Measurements from ENCODE around the gene GNL1. TPM values are rescaled to one million over a fixed set of nuclear protein-coding genes. Genes with fewer than 3 reads are reported as not detected.
A peak's percentile ranks its signal among the peaks of the same experiment; 100 is the strongest.

Gene GNL1
- total and polyA plus RNA-seq, 2 of the 8 experiments (the other 6 are each of a cell fraction or from before 2014, with no cell fraction given), result 42.4 to 67.8 TPM

- DNase-seq (ENCODE audit: low read depth in 1 of 2, low spot score in 2 of 2) (no peak), FAIRE-seq (no peak)
- Histone ChIP-seq H3K18ac (ENCODE audit: extremely low read depth, low read length) (no peak overlapping the region), H3K9ac (replicated peaks in 1 of 4; ENCODE audit: extremely low read depth in 1 of 4, low read depth in 3 of 4, low read length in 3 of 4) (no peak overlapping the region), H3K9me3 (ENCODE audit: insufficient read depth in 2 of 2, low read depth in 1 of 2, low read length in 1 of 2) (no peaks in the 10 kb centered on the region), H2BK5ac (ENCODE audit: low read depth, low read length) (no peak overlapping the region), H3K23ac (ENCODE audit: insufficient read length) (no peak overlapping the region), H2BK20ac (ENCODE audit: low read length) (no peak overlapping the region), H3K14ac (ENCODE audit: insufficient read length) (no peak overlapping the region), H3K79me1 (ENCODE audit: low read depth, low read length) (no peaks in the 10 kb centered on the region; the same call in none of the 2 replicates), H4K20me1 (replicated peaks in 1 of 2; ENCODE audit: control insufficient read depth in 1 of 2, insufficient read depth in 2 of 2, low read length in 2 of 2) (peaks cover 9 to 33% of the 10 kb centered on the region in 2 experiments), H3K23me2 (ENCODE audit: low read depth, low read length) (no peaks in the 10 kb centered on the region; the same call in 1 of the 2 replicates), H3K4me1 (replicated peaks in 1 of 4; ENCODE audit: control insufficient read depth in 3 of 4, insufficient read depth in 4 of 4, low read length in 3 of 4) (no peaks in the 10 kb centered on the region), H2AFZ (ENCODE audit: low read length) (no peak overlapping the region), H3K27me3 (replicated peaks in 1 of 4; ENCODE audit: control insufficient read depth in 3 of 4, extremely low read depth in 1 of 4, insufficient read depth in 3 of 4, low read length in 3 of 4) (no peaks in the 10 kb centered on the region), H4K5ac (ENCODE audit: insufficient read length, low read depth, low read length) (no peak overlapping the region), H2AK5ac (ENCODE audit: low read depth, low read length) (no peak overlapping the region), H4K8ac (ENCODE audit: extremely low read depth, insufficient read depth, low read length) (no peak overlapping the region), H3K36me3 (ENCODE audit: control insufficient read depth in 2 of 4, insufficient read depth in 4 of 4, low read length in 3 of 4) (peaks cover 42 to 52% (median 49%) of the 10 kb centered on the region in 4 experiments), H2BK12ac (ENCODE audit: low read depth, low read length) (no peak overlapping the region), H2BK120ac (replicated peaks; ENCODE audit: low read depth, low read length) (no peak overlapping the region), H4K91ac (replicated peaks; ENCODE audit: insufficient read length, low read length) (no peak overlapping the region), H3K56ac (replicated peaks; ENCODE audit: insufficient read length, low read depth, low read length) (no peak overlapping the region), H3K4ac (replicated peaks; ENCODE audit: insufficient read length, low read depth, low read length) (no peak overlapping the region), H3K79me2 (ENCODE audit: control insufficient read depth in 1 of 2, insufficient read depth in 2 of 2, low read length in 2 of 2) (no peaks in the 10 kb centered on the region), H3K27ac (ENCODE audit: low read depth, low read length) (no peak overlapping the region), H3K4me3 (ENCODE audit: extremely low read depth in 1 of 4, insufficient read depth in 2 of 4, low read depth in 3 of 4, low read length in 4 of 4) (no peak overlapping the region), H3K4me2 (ENCODE audit: insufficient read depth in 1 of 2, low read depth in 2 of 2, low read length in 2 of 2) (no peak overlapping the region), H2BK15ac (ENCODE audit: low read length) (no peak overlapping the region)
- ChIA-PET CTCF (ENCODE audit: partially characterized antibody) (interaction anchor here (0.7 to 5.7 kb wide), 9 partner anchors 10 to 117 kb away, joined by 3 to 37 read pairs (median 4); no protein-coding TSS in a partner anchor), POLR2A (ENCODE audit: partially characterized antibody) (interaction anchor here (0.6 to 21.6 kb wide), 35 partner anchors 10 to 479 kb away, joined by 3 to 712 read pairs (median 4); partner anchors contain the start of genes ATAT1, C6orf136, DHX16 and GNL1)
- TF ChIP-seq TAF1 (IDR thresholded peaks at IDR 0.05; ENCODE audit: low read depth, low read length) (no peak), POLR2AphosphoS5 (IDR thresholded peaks at IDR 0.05; ENCODE audit: low read depth, low read length) (peak; percentile 77; the same call in 1 of the 2 replicates)
- 96% methylated on average over 10 of the region's 10 CpGs; no CpG with 5 or more reads in 1 of the 2 experiments for WGBS, 2 experiments (ENCODE audit: extremely low coverage in 1 of 2, insufficient coverage in 1 of 2, insufficient read length in 1 of 2, insufficient replicate concordance in 2 of 2, low coverage in 1 of 2, low lambda C conversion rate in 2 of 2, missing lambda C conversion rate in 1 of 2)
Observed at GRCh38 chr6:30600451-30600961, 44.2 kb upstream of the GNL1 start.

Data from H1 (cell line).